MM.1S (cell line): Measurements from ENCODE around the gene PNPLA7.

Source experiments
- DNase-seq: peaks from one replicate; pipeline ENCODE4 v3.0.0-alpha.2; 2015
- H2AFZ ChIP-seq: fragments of 300-600 bp; sonication (generic); 2 replicates; pipeline ENCODE4 v1.6.0; 2016; ENCODE audit warnings: antibody characterized with exemption, low read length
- H3F3A ChIP-seq: fragments of 300-600 bp; sonication (generic); 2 replicates; pipeline ENCODE4 v1.6.1; 2016; ENCODE audit warnings: mild to moderate bottlenecking, antibody characterized with exemption, low read length, moderate library complexity, mixed read lengths; ENCODE audit not compliant: insufficient read depth
- H3K27ac ChIP-seq: fragments of 300-600 bp; sonication (generic); 2 replicates; pipeline ENCODE4 v1.5.1; 2016; ENCODE audit warnings: mild to moderate bottlenecking, low read length
- H3K27me3 ChIP-seq: fragments of 300-600 bp; sonication (generic); replicated peaks from 2 replicates; pipeline ENCODE4 v1.6.0; 2016; ENCODE audit warnings: low read length; ENCODE audit not compliant: insufficient read depth
- H3K36me3 ChIP-seq: fragments of 300-600 bp; sonication (generic); replicated peaks from 2 replicates; pipeline ENCODE4 v1.6.1; 2016; ENCODE audit warnings: mild to moderate bottlenecking, low read length, mixed read lengths; ENCODE audit not compliant: insufficient read depth
- H3K4me1 ChIP-seq: fragments of 300-600 bp; sonication (generic); 2 replicates; pipeline ENCODE4 v1.6.1; 2016; ENCODE audit warnings: low read length, mixed read lengths
- H3K4me2 ChIP-seq: fragments of 300-600 bp; sonication (generic); 2 replicates; pipeline ENCODE4 v1.6.0; 2016; ENCODE audit warnings: low read depth, low read length
- H3K4me3 ChIP-seq: fragments of 300-600 bp; sonication (generic); 2 replicates; pipeline ENCODE4 v1.5.1; 2016; ENCODE audit warnings: low read length, mixed read lengths
- H3K79me2 ChIP-seq: fragments of 300-600 bp; sonication (generic); 2 replicates; pipeline ENCODE4 v1.6.1; 2016; ENCODE audit warnings: mixed run types, low read length, mixed read lengths
- H3K9ac ChIP-seq: fragments of 300-600 bp; sonication (generic); 2 replicates; pipeline ENCODE4 v1.6.1; 2016; ENCODE audit warnings: low read length, mixed read lengths
- H3K9me2 ChIP-seq: fragments of 300-600 bp; sonication (generic); replicated peaks from 2 replicates; pipeline ENCODE4 v1.6.1; 2016; ENCODE audit warnings: mild to moderate bottlenecking, low read length, mixed read lengths; ENCODE audit not compliant: insufficient read depth
- H3K9me3 ChIP-seq: fragments of 300-600 bp; sonication (generic); replicated peaks from 2 replicates; pipeline ENCODE4 v1.6.1; 2016; ENCODE audit warnings: mild to moderate bottlenecking, low read length, mixed read lengths; ENCODE audit not compliant: insufficient read depth
- H4K20me1 ChIP-seq: fragments of 300-600 bp; sonication (generic); 2 replicates; pipeline ENCODE4 v1.6.1; 2016; ENCODE audit warnings: mild to moderate bottlenecking, low read length, moderate library complexity, mixed read lengths; ENCODE audit not compliant: insufficient read depth
- EZH2 ChIP-seq: fragments of 300-600 bp; sonication (generic); optimal IDR thresholded peaks from 2 replicates; pipeline ENCODE3; 2017; ENCODE audit warnings: low read depth, mild to moderate bottlenecking, antibody characterized with exemption, low read length, mixed read lengths
- EZH2phosphoT487 ChIP-seq: fragments of 300-600 bp; sonication (generic); IDR thresholded peaks from 2 replicates; pipeline ENCODE4 v1.6.1; 2018; ENCODE audit warnings: antibody characterized with exemption, low read length
- TF ChIP-seq, protein P1 (sequence below): fragments of 300-600 bp; sonication (generic); IDR thresholded peaks from 2 replicates; pipeline ENCODE4 v1.5.1; 2016; ENCODE audit warnings: antibody characterized with exemption, low read length, mixed read lengths

The PNPLA7 gene

DNA sequence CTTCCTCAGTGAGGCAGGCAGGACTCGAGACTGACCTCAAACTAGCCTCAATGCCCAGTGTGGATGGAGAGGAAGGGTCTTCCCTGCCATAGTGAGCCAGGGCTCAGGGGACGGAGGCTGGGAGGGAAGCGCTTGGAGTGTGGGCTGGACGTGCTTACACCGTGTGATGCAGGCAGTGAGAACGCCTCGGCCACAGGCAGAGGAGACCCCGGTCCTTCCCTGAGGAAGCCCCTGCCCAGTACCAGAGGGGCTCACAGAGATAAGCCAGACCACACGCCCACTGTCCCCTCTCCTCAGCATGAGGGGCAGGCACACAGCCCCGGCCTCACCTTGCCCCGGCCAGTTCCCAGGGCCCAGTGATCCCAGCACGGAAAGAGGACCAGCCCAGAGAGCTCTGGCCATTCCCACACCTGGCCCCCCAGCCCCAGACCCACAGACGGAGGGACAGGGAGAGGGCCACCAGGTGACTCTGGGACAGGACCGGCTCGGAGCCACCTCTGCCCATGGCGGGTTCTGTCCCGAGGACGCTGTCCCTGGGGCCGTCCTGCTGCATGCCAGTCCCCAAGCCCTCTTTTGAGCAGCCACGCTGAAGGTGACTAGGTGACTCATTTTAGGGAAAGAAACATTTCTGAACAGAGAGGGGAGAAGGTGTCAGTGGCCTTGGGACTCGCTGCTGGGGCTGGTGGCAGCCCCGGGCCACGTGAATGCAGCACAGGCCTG, 85.0 kb downstream of the PNPLA7 start:
- H3K79me2 ChIP-seq: no peaks in the 10 kb centered on the region
- H3K9me3 ChIP-seq: no peaks in the 10 kb centered on the region
- no peaks in the 10 kb centered on the region for H3F3A ChIP-seq
- peaks cover 17% of the 10 kb centered on the region; the same call in 1 of the 2 replicates for H3K27me3 ChIP-seq
- H3K9me2 ChIP-seq: no peaks in the 10 kb centered on the region
- no peak overlapping the region for H3K4me2 ChIP-seq
- no peaks in the 10 kb centered on the region for H4K20me1 ChIP-seq
- H3K9ac ChIP-seq: no peak overlapping the region
- no peak overlapping the region for H2AFZ ChIP-seq
- H3K4me1 ChIP-seq: no peaks in the 10 kb centered on the region
- no peak overlapping the region for H3K4me3 ChIP-seq
- H3K36me3 ChIP-seq: no peaks in the 10 kb centered on the region
- no peak overlapping the region for H3K27ac ChIP-seq
- DNase-seq: no peak
- TF ChIP-seq, protein P1, sequence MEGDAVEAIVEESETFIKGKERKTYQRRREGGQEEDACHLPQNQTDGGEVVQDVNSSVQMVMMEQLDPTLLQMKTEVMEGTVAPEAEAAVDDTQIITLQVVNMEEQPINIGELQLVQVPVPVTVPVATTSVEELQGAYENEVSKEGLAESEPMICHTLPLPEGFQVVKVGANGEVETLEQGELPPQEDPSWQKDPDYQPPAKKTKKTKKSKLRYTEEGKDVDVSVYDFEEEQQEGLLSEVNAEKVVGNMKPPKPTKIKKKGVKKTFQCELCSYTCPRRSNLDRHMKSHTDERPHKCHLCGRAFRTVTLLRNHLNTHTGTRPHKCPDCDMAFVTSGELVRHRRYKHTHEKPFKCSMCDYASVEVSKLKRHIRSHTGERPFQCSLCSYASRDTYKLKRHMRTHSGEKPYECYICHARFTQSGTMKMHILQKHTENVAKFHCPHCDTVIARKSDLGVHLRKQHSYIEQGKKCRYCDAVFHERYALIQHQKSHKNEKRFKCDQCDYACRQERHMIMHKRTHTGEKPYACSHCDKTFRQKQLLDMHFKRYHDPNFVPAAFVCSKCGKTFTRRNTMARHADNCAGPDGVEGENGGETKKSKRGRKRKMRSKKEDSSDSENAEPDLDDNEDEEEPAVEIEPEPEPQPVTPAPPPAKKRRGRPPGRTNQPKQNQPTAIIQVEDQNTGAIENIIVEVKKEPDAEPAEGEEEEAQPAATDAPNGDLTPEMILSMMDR: no peak
- TF ChIP-seq EZH2phosphoT487 (no peak), EZH2 (no peak)

DNA sequence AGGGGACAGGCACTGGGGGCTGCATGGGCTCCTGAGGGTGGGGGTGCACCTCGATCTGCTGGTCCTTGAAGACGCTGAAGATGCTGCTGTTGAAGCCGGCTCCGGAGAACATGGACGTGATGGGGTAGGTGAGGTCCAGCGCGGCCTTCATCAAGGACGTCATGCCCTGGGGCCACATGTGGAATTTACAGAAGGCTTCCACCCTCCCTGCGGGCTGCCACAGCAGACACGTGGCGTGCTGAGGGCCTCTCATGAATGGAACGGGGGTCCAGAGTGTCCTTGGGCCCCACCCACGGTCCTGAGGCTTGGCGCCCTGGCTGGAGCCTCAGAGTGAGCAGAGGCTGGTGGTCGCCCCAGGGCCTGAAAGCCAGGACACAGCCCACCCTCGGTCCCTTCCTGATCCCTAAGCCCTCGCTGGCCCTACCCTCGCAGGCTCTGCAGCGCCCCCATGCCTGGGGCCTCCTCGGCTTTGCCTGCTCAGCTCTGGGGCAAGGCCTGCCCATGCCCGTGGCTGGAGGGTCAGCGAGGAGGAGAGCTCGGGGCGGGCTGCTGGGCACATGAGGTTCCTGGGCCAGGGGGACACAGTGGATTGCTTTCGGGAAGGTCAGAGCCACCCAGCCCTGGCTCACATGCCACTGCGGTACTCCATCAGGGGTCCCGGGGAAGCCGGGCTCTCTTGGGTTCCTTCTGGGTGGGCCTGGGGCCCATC, 85.8 kb downstream of the PNPLA7 start:
- no peaks in the 10 kb centered on the region for H3K79me2 ChIP-seq
- DNase-seq: no peak
- H3K36me3 ChIP-seq: no peaks in the 10 kb centered on the region
- no peaks in the 10 kb centered on the region for H3K9me3 ChIP-seq
- TF ChIP-seq EZH2phosphoT487 (no peak), EZH2 (no peak)
- TF ChIP-seq, protein P1: no peak
- H3K4me3 ChIP-seq: no peak overlapping the region
- H3K27me3 ChIP-seq: peaks cover 17% of the 10 kb centered on the region; the same call in 1 of the 2 replicates
- 0 out of 2 replicates have a peak, but pooled peaks cover 4% of the 10 kb centered on the region for H3K4me1 ChIP-seq
- no peak overlapping the region for H3K4me2 ChIP-seq
- no peak overlapping the region for H3K27ac ChIP-seq
- H3K9ac ChIP-seq: no peak overlapping the region
- no peak overlapping the region for H2AFZ ChIP-seq
- no peaks in the 10 kb centered on the region for H3K9me2 ChIP-seq
- no peaks in the 10 kb centered on the region for H4K20me1 ChIP-seq
- H3F3A ChIP-seq: no peaks in the 10 kb centered on the region

DNA sequence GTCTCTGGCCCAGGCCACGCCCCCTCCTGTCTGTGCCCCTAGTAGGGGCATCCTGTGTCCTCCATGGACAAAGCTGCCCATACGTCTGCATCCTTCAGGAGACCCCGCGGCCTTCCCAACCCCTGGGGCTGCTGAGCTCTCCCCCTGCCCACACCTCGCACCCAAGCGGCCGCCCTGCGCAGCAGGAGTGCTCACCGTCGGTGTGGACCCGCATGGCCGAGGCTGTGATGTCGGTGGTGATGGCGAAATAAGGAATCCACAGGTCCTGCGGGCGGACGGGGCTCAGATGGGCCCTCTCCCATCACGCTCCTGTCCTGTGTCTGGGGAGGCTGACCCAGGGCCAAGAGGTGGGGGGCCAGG, 86.3 kb downstream of the PNPLA7 start:
- H3K9ac ChIP-seq: no peak overlapping the region
- H3K4me2 ChIP-seq: no peak overlapping the region
- no peaks in the 10 kb centered on the region for H3K9me2 ChIP-seq
- no peaks in the 10 kb centered on the region for H3K9me3 ChIP-seq
- H3K36me3 ChIP-seq: no peaks in the 10 kb centered on the region
- TF ChIP-seq, protein P1: no peak
- TF ChIP-seq EZH2phosphoT487 (no peak), EZH2 (no peak)
- H2AFZ ChIP-seq: no peak overlapping the region
- H3F3A ChIP-seq: no peaks in the 10 kb centered on the region
- no peak overlapping the region for H3K4me3 ChIP-seq
- H4K20me1 ChIP-seq: no peaks in the 10 kb centered on the region
- H3K4me1 ChIP-seq: 0 out of 2 replicates have a peak, but pooled peaks cover 4% of the 10 kb centered on the region
- peaks cover 17% of the 10 kb centered on the region; the same call in 1 of the 2 replicates for H3K27me3 ChIP-seq
- DNase-seq: no peak
- no peaks in the 10 kb centered on the region for H3K79me2 ChIP-seq
- H3K27ac ChIP-seq: no peak overlapping the region
